Activated CD8-positive, alpha-beta memory T cell treated with anti-CD3 and anti-CD28 coated beads for 36 hours (primary cell): ENCODE results near the gene MRPL27. TPM values are rescaled to one million over a fixed set of nuclear protein-coding genes. Genes with fewer than 3 reads are reported as not detected.

Experiments
- CTCF ChIA-PET: fragments of 350-600 bp; sonication (Branson Sonifier 250); formaldehyde crosslinking; loops from one replicate; lab custom pipeline; 2021; ENCODE audit warnings: antibody characterized with exemption; lab: Charles Lee
- POLR2A ChIA-PET: fragments of 350-600 bp; sonication (Branson Sonifier 250); formaldehyde crosslinking; loops from one replicate; lab custom pipeline; 2021; ENCODE audit warnings: antibody characterized with exemption; lab: Charles Lee
- total RNA-seq, 2 experiments: library from RNA; stranded (reverse); gene quantifications; one replicate each; pipeline ENCODE4 v1.2.3, GENCODE V29; 2021

MRPL27 gene
- total RNA-seq, 2 experiments from 2014 or later = 76.4 to 84.6 TPM

DNA sequence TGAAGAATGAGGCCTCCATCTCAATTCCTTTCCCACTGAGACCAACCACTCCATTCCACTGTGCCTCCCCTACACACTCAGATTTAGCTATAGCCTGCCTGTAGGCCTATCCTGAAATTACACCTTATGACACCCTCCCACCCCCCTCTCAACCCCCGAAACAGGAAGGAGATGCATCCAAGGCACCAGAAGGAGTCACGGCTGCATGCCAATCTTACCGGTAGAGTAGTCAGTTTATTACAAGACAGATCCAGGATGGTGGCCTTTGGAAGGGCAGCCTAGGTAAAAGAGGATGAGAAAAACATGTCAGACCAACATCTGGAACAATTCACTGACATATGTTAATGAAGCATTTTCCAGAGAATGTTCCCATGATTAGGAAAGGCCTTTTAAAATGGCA lies 21.7 kb upstream of the MRPL27 start:
- ChIA-PET CTCF (interaction anchor here (0.7 kb wide), 1 partner anchor 109 kb away, joined by 3 read pairs; no protein-coding TSS in a partner anchor), POLR2A (no interaction called here)

DNA sequence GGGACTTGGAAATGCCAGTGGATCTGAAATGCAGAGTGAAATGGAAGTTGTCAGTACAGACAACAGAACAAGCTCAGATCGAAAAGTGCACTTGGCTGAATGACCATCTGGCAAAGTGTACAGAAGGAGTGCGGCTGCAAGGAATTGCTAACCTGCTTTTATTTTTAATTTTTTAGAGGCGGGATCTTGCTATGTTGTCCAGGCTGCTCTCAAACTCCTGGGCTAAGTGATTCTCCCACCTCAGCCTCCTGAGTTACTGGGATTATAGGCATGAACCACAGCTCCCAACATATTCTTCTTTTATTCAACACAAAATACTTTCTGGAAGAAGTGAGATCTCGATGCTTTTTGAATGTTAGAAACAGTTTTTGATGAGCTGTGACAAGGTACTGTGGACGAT lies 20.7 kb upstream of the MRPL27 start:
- ChIA-PET POLR2A (no interaction called here), CTCF (no interaction called here)

DNA sequence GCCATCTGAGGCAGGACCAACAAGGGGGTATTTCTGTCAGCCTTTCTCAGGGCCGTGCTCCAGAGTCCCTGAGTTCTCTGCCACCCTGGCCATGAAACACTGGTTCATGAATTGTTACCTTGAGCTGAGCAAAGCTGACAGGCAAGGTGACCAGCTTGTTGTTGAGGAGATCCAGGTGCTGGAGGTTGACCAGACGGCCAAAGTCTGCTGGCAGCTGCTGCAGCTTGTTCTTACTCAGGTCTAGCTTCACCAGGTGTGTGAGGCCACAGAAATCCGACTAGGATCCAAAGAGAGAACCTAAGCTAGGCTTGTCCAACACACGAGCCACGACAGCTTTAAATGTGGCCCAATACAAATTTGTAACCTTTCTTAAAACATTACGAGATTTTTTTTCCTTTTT lies 19.6 kb upstream of the MRPL27 start:
- ChIA-PET CTCF (no interaction called here), POLR2A (interaction anchor here (1.2 kb wide), 1 partner anchor 47 kb away, joined by 3 read pairs; no protein-coding TSS in a partner anchor)

DNA sequence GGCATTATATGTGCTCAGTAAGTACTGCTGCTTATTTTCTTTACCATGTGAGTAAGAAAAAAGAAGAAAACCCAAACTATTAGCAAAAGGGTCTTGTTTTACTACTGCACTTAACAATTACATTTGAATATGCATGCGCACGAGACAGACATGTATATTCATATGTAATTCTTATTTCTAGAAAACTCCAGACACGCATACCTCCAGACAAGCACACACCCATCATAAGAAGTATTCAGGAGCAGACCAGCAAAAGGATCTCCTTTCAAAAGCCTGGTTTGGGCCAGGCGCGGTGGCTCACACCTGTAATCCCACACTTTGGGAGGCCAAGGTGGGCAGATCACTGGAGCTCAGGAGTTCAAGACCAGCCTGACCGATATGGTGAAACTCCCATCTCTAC lies 16.6 kb upstream of the MRPL27 start:
- POLR2A ChIA-PET = interaction anchor here (0.6 kb wide), 1 partner anchor 315 kb away, joined by 5 read pairs; no protein-coding TSS in a partner anchor
- CTCF ChIA-PET = interaction anchor here (2.0 kb wide), 1 partner anchor 27 kb away, joined by 6 read pairs; no protein-coding TSS in a partner anchor

DNA sequence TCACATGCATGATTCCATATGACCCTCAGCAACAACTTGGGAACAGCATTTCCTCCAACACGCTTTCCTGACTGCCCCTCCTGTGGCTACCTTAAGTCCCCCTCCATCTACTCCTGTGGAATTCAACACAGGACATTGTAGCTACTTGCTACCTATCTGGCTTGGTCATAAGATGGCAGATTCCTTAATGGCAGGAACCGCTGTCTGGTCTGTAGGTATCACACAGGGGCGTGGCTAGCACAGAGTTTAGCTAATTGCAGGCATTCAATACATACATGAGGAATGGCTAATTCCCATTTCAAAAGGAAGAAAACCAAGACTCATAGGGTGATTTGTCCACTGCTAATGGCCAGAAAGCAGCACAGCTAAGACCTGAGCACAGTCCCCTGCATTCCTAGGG lies 15.7 kb upstream of the MRPL27 start:
- ChIA-PET CTCF (interaction anchor here (2.5 kb wide), 1 partner anchor 8 kb away, joined by 12 read pairs; the partner anchor contains the start of gene LRRC59), POLR2A (interaction anchor here (1.0 kb wide), 1 partner anchor 9 kb away, joined by 3 read pairs; the partner anchor contains the start of gene LRRC59)

DNA sequence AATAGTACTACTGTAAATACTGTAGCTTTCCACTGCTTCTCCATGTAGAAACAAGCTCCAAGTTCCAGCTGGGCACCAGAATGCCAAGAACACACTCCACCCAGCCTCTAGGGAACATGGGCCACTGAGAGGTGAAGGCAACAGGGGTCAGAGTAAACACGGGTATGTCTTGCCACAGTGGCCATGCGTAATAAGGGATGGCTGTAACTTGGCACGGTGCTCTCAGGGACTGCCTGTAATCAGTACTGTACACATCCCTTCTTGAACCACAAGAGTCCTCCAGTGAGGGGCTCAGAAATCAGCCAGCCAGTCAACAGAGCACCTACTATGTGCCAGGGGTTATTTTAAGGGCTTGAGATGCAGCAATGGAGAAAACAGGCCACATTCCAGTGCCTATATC lies 13.5 kb upstream of the MRPL27 start:
- POLR2A ChIA-PET = interaction anchor here (0.6 to 0.7 kb wide), 2 partner anchors 9 to 221 kb away, joined by 3 read pairs; no protein-coding TSS in a partner anchor
- CTCF ChIA-PET = interaction anchor here (2.5 kb wide), 1 partner anchor 11 kb away, joined by 12 read pairs; the partner anchor contains the start of gene LRRC59

DNA sequence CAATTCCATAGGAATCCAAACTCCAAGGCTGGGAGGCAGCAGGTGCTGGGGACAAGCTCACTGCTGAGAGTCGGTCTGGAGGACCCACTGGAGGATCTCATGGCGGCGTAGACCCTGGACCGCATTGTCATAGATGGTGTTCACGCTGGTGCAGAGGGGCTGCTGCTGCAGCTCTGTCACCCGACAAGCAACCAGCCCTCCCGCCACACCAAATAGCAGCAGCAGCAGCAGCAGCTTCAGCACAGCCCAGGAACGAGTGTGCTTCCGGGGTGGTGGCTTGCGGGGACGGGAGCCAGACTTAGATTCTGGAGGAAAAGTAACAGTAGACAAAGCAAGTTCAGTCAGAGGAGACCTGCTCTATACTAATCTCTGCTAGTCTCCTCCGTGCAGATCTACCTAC lies 9.9 kb upstream of the MRPL27 start:
- ChIA-PET CTCF (interaction anchor here (2.9 kb wide), 1 partner anchor 14 kb away, joined by 8 read pairs; the partner anchor contains the start of gene LRRC59), POLR2A (no interaction called here)

DNA sequence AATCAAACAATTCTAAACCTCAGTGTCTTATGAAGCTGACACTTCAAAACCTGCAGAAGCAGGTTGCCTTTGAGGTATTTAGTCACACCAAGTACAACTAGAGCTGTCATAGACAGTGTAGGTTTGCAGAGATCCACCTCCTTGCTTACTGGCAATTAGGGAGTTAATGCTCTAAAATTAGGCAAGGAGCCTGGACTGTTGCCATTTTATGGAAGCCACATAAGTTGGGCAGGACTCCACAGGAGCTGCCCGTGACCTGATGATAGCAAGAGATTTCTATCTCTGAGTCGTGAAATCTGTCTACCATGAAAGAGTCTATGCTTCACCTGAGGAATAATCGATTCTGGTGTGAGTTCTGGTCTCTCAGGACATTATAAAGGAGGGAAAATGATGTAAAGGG lies 8.9 kb upstream of the MRPL27 start:
- CTCF ChIA-PET = interaction anchor here (0.9 to 2.9 kb wide), 3 partner anchors 9 to 15 kb away, joined by 4 to 8 read pairs (median 4); partner anchors contain the start of genes EME1, LRRC59 and MRPL27
- POLR2A ChIA-PET = interaction anchor here (1.1 kb wide), 1 partner anchor 9 kb away, joined by 3 read pairs; no protein-coding TSS in a partner anchor

DNA sequence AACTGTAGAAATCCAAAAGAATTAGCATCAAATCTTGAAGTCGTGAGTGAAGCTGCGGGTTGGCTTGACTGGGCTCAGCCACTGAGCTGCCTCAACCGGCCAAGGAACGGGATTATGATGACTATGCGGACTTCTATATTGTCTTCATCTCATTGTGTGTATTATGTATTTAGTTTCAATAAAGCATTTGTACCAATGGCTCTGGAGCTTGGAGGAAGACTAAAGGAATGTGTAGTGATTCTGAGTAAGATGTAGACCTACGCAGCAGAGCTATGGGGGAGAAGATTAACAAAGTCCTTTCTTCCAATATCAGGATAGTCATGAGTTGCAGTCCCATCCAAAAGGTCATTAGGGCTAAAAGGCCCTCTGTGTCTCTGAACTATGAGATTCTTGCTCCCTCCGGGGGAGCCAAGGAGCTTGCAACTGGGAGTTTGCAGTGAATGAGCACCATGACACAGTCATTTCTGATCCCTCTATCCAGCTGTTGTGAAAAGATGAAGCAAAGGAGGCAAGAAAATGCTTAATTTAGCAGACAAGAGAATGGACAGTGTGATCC lies 8.4 kb upstream of the MRPL27 start:
- CTCF ChIA-PET = interaction anchor here (0.9 to 2.9 kb wide), 3 partner anchors 9 to 15 kb away, joined by 4 to 8 read pairs (median 4); partner anchors contain the start of genes EME1, LRRC59 and MRPL27
- POLR2A ChIA-PET = interaction anchor here (1.1 kb wide), 1 partner anchor 10 kb away, joined by 3 read pairs; no protein-coding TSS in a partner anchor

DNA sequence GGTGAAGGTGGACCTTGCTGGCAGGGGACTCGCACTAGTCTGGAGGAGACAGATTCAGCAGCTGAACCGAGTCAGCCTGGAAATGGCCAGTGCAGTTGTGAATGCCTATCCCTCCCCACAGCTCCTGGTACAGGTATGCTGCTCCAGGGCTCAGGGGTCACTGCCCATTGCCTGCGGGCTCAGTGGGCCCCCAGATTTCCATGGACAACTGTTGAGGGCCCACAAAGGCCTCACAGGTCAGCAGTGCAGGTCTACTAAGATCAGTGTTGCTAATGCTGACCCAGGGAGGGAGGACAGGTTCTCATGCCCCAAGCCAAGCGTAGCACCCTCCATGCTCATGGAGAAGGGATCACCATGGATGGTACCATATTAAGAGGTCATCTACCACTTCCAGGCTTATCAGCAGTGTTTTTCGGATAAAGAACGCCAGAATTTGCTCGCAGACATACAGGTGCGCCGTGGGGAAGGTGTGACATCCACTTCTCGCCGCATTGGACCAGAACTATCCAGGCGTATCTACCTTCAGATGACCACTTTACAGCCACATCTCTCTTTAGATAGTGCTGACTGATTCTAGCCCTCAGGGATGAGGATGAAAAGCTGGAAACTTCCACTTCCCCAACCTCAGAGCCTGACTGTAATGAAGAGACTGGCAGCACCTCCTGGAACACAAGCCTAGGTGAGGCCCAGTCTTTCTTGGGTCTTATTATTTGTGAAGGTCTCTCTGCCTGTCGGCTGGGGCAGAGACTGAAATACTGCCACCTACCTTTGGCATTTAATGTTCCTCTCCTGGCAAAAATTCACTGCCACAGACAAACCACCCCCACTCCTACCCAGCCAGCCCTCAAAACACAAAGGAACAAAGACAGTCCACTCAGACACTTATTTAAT lies 7.6 kb upstream of the MRPL27 start:
- ChIA-PET POLR2A (interaction anchor here (1.0 to 1.1 kb wide), 2 partner anchors 11 to 31 kb away, joined by 3 read pairs; no protein-coding TSS in a partner anchor), CTCF (interaction anchor here (0.9 to 2.9 kb wide), 3 partner anchors 8 to 16 kb away, joined by 4 to 8 read pairs (median 4); partner anchors contain the start of genes EME1, LRRC59 and MRPL27)

DNA sequence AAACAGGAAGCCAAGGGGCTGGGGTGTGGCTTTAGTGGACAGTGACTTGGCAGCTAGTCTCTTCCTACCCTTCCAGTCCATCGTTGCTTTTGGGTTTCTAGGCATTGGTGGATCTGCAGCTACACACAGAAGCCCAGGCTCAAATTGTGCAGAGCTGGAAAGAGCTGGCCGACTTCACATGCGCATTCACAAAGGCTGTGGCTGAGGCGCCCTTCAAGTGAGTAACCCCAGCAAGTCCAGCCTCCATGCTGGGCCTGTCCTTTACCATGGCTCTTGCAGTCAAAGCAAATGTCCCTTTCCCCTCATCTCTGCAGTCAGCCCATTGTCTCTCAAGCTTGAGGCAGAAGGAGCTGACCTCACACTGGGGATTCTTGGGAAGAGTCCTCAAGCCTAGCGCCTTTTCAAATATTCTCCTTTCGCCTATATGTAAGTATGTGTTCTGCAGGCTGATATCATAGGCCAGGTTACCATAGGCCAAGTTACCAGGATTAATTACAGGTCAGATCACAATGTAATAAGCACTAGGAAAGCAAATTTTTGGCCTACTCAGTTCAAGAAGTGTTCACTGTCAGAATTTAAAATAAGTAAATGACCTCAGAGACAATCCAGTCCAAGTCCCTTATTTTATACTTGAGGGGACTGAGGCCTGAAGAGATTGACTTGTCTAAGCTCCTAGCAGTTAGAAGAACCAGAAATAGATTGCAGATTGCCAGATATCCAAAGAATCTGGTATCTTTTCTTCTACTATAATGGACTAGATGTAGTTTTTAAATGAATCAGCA lies 6.6 kb upstream of the MRPL27 start:
- POLR2A ChIA-PET = interaction anchor here (1.0 kb wide), 1 partner anchor 30 kb away, joined by 3 read pairs; no protein-coding TSS in a partner anchor
- CTCF ChIA-PET = no interaction called here

DNA sequence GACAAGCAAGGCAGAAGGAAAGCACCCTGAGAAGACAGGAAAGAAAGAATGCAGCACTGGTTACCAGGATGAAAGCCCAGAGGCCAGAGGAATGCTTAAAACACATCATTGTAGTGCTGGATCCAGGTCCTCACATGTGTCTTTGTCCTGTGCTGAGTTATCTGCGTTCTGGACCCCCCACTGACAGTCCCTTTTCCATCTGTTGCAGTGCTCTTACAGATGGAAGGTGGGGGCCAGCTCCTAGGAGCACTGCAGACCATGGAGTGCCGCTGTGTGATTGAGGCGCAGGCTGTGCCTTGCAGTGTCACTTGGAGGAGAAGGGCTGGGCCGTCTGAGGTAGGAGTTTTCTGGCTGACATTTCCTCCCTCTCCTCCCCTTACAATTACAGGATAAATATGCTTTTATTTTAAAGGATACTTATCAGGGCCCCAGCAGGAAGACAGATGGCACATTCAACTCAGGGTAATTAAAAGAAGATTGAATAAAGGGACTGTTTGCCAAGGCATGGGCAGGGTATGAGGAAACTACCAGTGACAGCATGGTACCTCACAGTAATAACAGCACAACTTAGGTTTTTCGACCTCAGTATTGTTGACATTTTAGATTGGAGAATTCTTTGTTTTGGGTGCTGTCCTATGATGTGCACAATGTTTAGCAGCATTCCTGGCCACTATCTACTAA lies 3.0 kb upstream of the MRPL27 start:
- ChIA-PET POLR2A (no interaction called here), CTCF (interaction anchor here (3.4 kb wide), 1 partner anchor 14 kb away, joined by 16 read pairs; no protein-coding TSS in a partner anchor)

DNA sequence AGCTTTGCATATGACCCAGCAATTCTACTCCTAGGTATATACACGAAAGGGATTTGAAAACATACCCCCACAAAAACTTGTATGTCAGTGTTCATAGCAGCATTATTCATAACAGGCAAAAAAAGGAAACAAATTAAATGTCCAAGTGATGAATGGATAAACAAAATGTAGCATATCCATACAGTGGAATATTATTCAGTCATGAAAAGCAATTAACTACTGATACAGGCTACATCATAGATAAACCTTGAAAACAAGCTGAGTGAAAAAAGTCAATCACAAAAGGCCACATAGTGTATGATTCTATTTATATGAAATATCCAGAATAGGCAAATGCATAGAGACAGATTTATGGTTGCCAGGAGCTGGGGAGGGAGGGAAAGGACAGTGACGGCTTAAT lies 721 bp upstream of the MRPL27 start:
- CTCF ChIA-PET = interaction anchor here (1.2 to 3.4 kb wide), 3 partner anchors 9 to 24 kb away, joined by 3 to 16 read pairs (median 3); partner anchors contain the start of gene LRRC59
- POLR2A ChIA-PET = interaction anchor here (0.8 to 1.3 kb wide), 3 partner anchors 9 to 23 kb away, joined by 3 to 8 read pairs (median 4); no protein-coding TSS in a partner anchor

DNA sequence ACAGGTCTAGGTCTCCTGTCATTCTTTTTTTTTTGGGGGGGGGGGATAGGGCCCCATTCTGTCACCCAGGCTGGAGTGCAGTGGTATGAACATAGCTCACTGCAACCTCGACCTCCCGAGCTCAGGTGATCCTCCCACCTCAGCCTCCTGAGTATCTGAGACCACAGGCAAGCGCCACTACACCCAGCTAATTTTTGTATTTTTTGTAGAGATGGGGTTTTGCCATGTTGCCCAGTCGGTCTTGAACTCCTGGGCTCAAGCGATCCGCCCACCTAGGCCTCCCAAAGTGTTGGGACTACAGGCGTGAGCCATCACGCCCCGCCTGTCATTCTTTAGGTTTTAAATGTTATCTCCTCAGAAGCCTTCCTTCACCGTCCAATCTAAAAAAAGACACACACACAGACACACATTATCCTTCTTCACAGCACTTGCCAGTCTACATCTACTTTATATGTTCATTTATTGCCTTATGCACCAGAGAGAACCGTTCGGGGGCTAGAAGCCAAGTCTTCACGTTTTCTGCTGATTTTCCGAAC lies 694 bp downstream of the MRPL27 start:
- POLR2A ChIA-PET = interaction anchor here (1.0 to 1.3 kb wide), 3 partner anchors 10 to 170 kb away, joined by 3 to 8 read pairs (median 3); partner anchors contain the start of gene XYLT2
- CTCF ChIA-PET = interaction anchor here (0.9 to 2.1 kb wide), 4 partner anchors 9 to 25 kb away, joined by 3 to 8 read pairs (median 4); partner anchors contain the start of gene LRRC59

DNA sequence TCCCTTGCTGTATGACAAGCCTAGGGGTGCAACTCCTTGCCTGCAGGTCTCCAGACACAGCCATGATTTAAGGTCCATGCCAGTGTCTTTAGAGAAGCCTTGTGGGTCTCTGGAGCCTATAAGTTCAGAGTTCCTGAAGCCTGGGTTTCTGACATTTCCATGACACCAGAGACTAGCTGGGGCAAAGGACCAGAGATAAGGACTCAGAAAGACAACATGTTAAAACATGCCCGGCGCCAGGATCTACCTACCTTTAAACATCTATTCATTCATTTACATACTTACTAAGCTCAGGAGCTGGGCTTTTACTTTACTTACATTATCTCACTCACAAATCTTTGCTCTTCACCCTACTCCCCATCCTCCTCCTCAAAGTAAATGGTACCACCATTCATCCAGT lies 1.5 kb downstream of the MRPL27 start:
- CTCF ChIA-PET = interaction anchor here (0.9 to 2.1 kb wide), 3 partner anchors 8 to 25 kb away, joined by 3 to 8 read pairs (median 5); partner anchors contain the start of gene LRRC59

DNA sequence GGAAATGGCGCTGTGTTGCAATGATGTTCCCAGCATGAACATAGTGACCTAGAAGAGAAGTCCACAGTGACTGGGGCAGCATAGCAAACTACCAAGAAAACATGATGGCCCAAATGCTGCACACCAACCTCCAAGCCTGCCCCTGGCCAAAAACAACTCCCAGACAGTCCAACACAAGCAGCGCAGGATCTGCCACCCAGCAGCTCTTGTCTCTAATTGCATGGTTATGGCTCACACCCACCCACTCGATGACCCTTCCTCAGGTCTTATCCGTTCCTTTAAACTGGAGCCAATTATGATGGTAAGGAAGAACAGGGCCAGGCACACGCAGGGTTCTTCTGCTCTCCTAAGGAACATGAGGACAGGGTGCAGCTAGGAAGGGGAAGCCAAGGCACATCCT lies 2.9 kb downstream of the MRPL27 start:
- CTCF ChIA-PET = interaction anchor here (0.6 to 2.1 kb wide), 2 partner anchors 8 to 15 kb away, joined by 3 to 8 read pairs; no protein-coding TSS in a partner anchor
- POLR2A ChIA-PET = no interaction called here

More for the DNA sequence above, 1.5 kb downstream of the MRPL27 start:
- POLR2A ChIA-PET = no interaction called here

DNA sequence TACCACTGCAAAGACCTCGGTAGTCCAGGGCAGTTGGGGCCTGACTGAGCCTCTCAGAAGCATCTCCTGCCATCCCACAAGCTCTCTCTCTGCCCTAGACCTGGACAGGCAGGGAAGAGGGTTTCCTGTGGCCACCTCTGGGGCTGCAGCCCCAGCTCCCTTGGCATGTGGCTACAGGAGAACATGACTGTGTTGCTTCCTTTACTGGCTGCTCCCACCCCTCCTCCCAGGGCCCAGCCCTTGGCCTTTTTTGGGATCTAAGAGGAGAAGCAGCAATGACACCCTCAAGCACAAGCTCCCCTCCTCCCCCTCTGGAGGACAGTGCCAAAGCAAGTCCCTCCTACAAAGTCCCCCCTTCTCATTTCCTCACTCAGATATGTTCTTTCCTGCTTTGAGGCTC lies 5.6 kb downstream of the MRPL27 start:
- POLR2A ChIA-PET = no interaction called here
- CTCF ChIA-PET = no interaction called here
